Occipital lobe (tissue), 2 donors: ENCODE data around the gene SATB2. TPM values are rescaled to one million over a fixed set of nuclear protein-coding genes. Genes with fewer than 3 reads are reported as not detected.

Experiments
- DNase-seq: peaks from one replicate; lab custom pipeline; 2025; lab: John Stamatoyannopoulos, UW
- total RNA-seq: library from RNA; depleted of rRNA; stranded (reverse); fragments of >200 nt; gene quantifications from one replicate; pipeline ENCODE4 v1.2.3, GENCODE V29; 2014

SATB2 gene
- total RNA-seq, 1 donor from 2014 or later: 532 TPM

GRCh38 chr2:199329031-199329430 is 128.7 kb downstream of the SATB2 start:
- DNase-seq: no peak

DNA sequence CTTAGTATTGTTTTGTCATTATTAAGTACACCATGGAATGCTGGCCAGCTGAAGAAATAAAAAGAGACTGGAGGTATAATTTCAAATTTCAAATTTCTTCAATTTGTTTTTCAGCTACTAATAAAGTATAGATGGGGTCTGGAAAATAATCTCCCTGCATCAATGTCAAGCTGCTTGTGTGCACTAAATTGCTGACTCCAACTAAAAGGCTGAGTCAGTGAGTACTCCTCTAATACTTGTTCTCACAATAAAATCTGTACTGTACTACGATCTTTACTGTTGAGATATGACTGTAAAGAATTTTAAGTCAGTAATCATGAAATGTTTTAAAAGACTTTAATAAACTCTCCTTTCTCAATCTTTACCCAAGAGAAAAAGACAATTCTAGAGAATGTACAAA is 131.9 kb downstream of the SATB2 start:
- DNase-seq: no peak

DNA sequence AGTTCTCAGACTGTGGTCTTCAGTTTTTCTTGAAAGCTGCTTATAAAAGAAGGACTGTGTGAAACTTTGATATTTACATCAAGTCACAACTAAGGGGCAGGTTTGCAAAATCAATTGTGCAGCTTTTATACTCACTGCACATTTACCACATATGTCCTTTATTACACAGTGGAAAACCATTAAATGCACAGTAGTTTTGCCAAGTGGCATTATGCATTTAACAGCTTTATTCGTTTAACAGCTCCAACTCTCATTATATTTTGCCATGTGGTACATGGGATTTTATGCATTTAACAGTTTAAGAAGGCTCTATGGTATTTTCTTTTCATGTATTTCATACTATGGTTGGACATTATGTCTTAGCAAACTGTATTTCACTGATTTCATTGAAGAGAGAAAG is 135.6 kb downstream of the SATB2 start:
- DNase-seq: no peak

GRCh38 chr2:199317646-199318045 is 140.1 kb downstream of the SATB2 start:
- no peak for DNase-seq

DNA sequence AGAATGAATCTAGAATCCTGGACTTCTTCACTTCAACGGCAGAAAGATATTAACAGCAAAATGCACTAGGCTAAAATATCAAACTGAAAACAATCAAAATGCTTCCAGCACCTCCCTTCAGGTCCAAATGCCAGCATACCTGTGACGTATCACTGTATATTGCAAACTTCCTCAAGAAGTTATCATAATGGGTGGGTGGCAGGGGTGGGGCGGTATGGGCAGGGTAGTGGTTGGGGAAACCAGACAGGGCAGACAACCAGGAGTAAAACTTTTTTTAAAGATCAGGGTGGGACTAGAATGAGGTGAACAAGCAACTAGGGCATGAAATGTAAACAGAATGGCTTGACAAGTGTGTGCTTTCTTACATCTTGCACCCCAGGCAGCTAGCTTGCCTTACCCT is 140.9 kb downstream of the SATB2 start:
- DNase-seq: no peak

DNA sequence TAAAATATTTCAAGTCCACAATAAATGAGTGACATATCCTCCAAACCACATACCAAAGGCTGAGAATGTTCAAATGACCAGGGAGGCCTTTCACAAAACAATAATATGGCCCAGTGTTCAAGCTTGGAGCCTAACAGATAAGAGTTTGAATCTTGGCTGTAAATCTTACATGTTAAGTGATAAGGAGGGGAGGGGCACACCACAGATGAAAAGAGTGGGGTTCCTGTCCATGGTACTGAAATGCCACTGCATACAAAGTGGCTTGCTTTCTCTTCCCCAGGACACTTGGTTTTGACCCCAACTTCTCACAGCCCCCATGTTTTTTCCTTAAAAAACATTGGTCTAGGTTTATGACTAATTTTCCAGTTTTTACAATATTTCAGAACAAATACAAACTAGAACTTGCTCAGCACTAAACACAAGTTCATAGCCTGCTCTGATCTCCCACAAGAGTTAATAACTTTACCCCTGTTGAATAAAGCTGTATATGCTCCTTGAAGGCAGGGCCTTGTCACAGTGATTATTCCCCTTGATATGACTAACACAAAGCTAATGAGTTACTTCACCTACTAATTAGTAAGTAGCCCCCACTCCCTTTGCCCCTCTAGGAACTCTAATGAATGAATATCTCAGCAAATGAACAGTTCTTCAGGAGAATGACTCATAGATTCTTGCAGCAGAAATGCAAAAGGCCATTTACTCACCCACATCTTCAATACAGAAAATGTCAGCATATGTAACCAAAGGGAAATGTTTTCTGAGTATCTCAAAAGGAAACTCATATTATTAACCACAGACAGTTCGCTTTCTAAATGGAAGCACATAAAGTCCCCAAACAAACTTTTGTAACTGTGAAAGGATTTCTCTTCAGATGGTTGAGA is 142.2 kb downstream of the SATB2 start:
- DNase-seq: no peak

DNA sequence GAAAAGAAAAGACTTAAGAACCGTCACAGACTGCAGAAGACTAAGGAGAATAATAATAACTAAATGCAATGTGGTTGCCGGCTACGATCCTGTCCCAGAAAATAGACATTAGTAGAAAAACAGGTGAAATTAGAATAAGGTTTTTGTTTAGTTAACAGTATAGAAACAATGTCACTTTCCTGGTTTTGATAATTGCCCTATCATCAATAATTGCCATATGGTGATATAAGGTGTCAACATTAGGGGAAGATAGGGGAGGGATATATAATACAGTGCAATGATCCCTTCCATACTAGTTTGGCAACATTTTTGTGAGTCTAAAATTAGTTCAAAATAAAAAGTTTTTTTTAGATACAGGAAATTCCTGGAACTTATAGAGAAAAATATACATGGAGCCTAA is 144.8 kb downstream of the SATB2 start:
- DNase-seq: no peak

GRCh38 chr2:199310771-199311585 is 146.8 kb downstream of the SATB2 start:
- no peak for DNase-seq

GRCh38 chr2:199309973-199310372 is 147.8 kb downstream of the SATB2 start:
- DNase-seq: no peak

GRCh38 chr2:199309411-199309810 is 148.3 kb downstream of the SATB2 start:
- DNase-seq: no peak

DNA sequence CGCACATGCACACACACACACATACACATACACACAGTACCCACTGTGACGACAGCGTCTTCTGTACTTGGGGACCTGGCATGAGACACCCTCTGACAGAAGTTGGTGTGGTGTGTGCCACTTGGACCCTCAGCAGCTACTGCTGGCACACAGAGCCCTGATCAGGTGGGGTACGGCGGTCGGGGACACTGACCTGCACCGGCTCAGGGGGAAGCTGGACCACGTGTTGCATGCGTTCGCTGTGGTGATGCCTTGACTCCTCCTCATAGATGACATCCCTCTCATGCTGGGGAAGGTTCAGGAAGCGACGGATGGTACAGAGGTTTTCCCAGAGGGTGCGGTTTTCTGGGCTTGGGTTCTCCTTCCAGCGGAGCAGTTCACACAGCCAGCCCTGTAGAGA is 149.2 kb downstream of the SATB2 start:
- DNase-seq: no peak

GRCh38 chr2:199307461-199307860 is 150.3 kb downstream of the SATB2 start:
- no peak for DNase-seq

- no peak for DNase-seq
Observed at GRCh38 chr2:199306116-199306515, 151.6 kb downstream of the SATB2 start.

DNA sequence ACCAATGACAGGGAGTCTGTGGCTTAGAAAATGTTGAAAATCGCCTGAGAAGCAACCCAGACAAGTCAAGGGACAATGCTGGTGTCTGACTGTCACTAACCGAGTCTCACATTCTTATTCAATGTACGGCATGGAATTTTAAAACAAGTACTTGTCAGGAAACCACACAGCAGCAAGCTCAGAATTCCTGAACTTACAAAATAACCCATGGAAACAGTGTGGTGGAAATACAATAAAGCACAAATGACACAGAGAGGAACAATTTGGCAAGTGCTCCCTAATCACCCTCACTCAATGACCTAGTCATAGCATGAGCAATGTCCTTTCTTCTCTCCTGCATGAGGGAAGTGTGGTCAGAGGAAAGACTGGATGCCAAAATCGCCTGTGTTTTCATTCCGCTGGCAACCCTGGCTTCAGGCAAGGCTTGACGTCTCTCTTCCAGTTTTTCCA is 154.0 kb downstream of the SATB2 start:
- no peak for DNase-seq

DNA sequence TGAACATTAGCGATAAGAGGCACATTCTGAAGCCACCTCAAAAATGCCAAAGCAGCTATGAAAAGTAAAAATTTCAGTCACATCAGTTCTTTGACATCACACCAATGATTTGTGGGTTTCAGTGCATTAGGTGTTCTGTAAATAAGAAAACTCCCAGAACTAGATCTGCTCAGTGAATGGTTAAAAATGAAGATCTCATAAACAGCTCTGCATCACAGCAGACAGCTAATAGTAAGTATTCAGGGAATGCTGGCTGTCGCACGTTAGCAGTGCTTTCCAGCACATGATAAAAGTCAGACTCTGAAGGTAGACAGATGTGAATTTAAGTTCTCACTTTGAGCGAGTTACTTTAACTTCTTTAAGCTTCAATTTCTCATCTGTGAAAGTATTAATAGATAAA is 154.9 kb downstream of the SATB2 start:
- DNase-seq: no peak

DNA sequence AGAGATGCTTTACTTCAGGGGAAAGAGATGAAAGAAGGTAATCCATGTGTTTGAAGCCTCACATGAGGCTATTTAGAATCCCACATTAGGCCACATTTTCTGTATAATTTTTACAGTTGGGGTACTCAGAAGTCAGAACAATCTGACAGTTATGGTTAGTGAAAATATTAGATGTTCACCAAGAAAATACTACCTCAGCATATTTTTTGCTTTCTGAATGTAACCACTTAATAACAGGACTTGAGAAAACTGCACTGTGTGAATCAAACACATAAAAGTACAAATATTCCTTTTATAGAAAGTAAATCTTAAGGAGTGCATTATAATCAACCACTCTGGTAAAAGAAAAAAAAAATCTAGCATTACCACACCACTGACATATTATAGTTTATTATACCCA is 169.3 kb downstream of the SATB2 start:
- DNase-seq: no peak

- no peak for DNase-seq
Observed at GRCh38 chr2:199282309-199282708, 175.4 kb downstream of the SATB2 start.

DNA sequence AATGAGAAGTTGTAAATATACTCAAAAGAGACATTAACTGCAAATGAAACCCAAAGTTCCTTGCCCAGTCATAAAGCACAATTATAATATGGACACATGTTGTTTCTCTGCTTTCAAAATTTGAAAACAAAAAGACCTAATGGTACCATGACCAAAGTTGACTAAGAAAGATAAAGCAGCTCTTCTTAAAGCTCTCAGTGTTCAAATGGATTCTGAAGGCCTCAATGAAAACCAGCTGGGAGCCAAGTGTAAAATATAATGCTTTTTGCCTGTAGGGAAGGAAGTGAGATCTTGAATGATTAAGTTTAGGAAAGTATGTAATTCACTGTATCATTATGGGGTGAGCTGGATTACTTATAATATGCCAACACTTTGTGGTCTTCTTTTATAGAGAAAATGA is 178.6 kb downstream of the SATB2 start:
- DNase-seq: no peak

DNA sequence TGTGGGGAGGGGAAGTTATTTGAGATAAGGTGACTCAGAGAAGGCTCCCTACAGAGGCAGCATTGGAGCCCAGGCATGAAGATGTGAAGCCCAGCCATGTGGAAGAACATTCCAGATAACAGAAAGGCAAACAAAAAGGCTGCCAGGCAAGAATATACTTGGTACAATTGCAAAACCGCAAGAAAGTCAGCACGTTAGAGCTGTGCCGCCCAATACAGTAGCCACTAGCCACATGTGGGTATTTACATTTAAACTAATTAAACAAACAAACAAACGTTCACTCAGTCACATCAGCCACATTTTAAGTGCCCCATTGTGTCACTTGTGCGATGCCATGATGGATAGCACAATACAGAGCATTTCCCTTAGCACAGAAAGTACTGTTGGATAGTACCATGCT is 179.6 kb downstream of the SATB2 start:
- DNase-seq: no peak

DNA sequence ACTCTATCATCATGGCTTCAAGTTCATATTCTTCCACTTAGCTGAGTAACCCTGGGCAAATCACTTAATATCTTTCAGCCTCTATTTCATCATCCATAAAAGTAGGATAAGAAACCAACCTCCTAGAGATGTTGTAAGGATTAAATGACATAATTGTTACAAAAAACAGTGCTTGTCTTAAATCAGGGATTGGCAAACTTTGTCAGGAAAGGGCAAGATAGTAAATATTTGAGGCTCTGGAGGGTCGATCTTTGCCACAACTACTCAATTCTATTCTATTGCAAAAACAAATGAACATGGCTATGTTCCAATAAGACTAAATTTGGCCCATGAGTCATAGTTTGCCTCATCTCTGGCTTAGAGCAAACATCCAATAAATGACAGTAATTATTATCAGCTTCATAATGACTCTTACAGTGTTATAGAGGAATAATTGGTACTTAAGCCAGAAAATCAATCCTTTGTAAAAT is 184.7 kb downstream of the SATB2 start:
- no peak for DNase-seq

GRCh38 chr2:199261936-199262335 is 195.8 kb downstream of the SATB2 start:
- no peak for DNase-seq

DNA sequence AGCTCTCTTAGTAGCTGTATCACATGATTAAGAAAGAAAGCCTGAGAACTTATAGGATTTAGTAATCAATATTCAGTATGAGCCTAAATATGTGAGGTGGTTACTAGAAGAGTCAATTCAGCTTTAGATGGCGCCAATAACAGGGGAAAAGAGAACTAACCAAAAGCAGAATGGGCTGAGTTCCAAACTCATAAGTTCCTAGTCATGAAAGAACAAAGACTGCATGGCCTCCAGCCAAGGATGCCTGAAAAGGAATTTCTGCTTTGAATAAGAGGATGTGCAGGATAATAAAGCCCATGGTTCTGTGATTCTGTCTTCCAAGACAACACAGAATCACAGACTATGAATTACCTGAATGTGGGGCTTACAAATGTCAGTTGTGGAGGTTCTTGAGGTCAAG is 196.5 kb downstream of the SATB2 start:
- peak; percentile 29 for DNase-seq

DNA sequence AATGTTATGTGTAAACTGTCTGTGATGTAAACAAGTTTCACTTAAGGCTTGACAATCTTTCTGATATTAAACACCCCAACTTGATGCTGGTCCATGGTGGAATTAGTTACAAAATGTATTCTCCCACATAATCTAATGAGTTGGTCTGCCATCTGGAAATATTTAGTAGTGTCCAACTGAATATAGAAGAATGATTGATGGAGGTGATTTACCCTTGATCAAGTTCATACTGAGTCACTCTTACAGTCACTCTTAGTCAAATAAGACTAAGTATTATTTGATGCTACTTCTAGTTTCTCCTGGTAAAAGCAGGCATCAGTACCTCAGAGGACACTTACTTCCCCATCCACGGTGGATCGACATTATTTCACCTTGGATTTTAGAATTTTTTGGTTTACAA is 198.1 kb downstream of the SATB2 start:
- DNase-seq: no peak
